GM12872 (cell line): Measurements from ENCODE around the gene KLHL30.

Experiments used
- TF ChIP-seq, protein P1 (sequence below): IDR thresholded peaks from 3 replicates; pipeline ENCODE4 v1.5.1; 2011; ENCODE audit warnings: low read depth, mild to moderate bottlenecking, low read length, moderate library complexity; ENCODE audit not compliant: insufficient read depth

Gene KLHL30

DNA sequence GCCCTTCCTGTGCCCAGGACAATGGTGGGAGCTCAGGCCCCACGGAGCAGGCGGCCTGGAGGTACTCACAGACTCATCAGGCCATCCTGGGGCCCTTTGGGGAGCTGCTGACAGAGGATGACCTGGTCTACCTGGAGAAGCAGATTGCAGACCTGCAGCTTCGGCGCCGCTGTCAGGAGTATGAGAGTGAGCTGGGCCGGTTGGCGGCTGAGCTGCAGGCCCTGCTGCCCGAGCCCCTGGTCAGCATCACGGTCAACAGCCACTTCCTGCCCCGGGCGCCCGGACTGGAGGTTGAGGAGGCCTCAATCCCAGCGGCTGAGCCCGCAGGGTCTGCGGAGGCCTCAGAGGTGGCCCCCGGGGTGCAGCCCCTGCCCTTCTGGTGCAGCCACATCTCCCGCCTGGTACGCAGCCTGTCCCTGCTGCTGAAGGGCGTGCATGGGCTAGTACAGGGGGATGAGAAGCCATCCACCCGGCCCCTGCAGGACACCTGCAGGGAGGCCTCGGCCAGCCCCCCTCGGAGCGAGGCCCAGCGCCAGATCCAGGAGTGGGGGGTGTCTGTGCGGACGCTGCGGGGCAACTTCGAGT lies 8.3 kb upstream of the KLHL30 start:
- TF ChIP-seq, protein P1, sequence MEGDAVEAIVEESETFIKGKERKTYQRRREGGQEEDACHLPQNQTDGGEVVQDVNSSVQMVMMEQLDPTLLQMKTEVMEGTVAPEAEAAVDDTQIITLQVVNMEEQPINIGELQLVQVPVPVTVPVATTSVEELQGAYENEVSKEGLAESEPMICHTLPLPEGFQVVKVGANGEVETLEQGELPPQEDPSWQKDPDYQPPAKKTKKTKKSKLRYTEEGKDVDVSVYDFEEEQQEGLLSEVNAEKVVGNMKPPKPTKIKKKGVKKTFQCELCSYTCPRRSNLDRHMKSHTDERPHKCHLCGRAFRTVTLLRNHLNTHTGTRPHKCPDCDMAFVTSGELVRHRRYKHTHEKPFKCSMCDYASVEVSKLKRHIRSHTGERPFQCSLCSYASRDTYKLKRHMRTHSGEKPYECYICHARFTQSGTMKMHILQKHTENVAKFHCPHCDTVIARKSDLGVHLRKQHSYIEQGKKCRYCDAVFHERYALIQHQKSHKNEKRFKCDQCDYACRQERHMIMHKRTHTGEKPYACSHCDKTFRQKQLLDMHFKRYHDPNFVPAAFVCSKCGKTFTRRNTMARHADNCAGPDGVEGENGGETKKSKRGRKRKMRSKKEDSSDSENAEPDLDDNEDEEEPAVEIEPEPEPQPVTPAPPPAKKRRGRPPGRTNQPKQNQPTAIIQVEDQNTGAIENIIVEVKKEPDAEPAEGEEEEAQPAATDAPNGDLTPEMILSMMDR: no peak

DNA sequence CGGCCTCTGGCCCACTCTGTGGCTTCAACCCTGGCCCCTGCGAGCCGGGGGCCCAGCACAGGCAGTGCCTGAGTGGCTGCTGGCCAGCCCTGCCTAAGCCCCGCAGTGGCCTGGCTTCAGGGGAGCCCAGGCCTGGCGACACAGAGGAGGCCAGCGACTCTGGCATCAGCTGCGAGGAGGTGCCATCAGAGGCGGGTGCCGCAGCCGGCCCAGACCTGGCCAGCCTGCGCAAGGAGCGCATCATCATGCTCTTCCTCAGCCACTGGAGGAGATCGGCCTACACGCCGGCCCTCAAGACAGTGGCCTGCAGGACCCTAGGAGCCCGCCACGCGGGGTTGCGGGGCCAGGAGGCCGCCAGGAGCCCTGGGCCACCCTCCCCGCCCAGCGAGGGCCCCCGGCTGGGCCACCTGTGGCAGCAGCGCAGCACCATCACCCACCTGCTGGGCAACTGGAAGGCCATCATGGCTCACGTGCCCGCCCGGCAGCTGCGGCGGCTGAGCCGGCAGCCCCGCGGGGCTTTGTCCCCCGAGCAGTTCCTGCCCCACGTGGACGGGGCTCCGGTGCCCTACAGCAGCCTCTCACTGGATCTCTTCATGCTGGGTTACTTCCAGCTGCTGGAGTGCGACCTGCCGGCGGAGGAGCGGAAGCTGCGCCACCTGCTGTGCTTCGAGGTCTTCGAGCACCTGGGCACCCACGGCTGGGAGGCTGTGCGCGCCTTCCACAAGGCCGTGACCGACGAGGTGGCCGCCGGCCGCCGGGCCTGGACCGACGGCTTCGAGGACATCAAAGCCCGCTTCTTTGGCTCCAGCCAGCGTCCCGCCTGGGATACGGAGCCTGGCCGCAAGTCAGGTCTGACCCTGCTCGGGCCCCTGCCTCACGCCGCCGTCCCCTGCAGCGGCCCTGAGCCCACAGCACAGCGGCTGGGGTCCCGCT lies 7.5 kb upstream of the KLHL30 start:
- TF ChIP-seq, protein P1: 0 out of 3 replicates have a peak, but pooled peaks have one; percentile 3

DNA sequence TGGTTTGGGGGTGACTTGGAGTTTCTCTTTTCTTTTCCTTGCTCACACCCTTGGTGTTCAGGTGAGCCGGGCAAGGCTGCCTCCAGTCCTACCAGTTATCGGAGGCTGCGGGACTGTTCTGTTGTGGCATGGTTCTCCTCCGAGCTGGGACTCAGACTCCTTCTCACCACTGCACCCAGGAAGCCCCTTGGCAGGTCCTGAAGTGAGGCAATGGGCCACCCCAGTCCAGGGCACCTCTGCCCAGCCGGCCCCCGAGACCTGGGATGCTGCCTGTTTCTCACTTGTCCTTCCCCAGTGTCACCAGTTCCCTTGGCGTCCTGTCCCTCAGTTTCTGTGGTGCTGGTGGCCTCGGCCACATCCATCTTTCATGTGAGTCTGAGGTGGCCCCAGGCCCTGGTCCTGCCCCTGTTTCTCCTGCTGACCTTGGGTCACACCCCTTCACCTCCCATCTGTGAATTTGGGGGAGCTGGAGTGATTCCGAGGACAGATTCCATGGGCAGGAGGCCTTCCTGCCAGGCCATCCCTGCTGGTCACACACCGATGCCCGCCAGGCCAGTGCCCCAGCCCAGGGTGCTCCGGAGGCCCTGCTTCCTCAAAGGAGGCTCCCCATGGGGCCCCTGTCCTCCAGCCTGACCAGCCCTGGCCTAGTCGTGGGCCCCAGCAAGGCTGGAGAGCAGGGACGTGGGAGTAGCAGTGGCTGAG lies 6.6 kb upstream of the KLHL30 start:
- TF ChIP-seq, protein P1: no peak

DNA sequence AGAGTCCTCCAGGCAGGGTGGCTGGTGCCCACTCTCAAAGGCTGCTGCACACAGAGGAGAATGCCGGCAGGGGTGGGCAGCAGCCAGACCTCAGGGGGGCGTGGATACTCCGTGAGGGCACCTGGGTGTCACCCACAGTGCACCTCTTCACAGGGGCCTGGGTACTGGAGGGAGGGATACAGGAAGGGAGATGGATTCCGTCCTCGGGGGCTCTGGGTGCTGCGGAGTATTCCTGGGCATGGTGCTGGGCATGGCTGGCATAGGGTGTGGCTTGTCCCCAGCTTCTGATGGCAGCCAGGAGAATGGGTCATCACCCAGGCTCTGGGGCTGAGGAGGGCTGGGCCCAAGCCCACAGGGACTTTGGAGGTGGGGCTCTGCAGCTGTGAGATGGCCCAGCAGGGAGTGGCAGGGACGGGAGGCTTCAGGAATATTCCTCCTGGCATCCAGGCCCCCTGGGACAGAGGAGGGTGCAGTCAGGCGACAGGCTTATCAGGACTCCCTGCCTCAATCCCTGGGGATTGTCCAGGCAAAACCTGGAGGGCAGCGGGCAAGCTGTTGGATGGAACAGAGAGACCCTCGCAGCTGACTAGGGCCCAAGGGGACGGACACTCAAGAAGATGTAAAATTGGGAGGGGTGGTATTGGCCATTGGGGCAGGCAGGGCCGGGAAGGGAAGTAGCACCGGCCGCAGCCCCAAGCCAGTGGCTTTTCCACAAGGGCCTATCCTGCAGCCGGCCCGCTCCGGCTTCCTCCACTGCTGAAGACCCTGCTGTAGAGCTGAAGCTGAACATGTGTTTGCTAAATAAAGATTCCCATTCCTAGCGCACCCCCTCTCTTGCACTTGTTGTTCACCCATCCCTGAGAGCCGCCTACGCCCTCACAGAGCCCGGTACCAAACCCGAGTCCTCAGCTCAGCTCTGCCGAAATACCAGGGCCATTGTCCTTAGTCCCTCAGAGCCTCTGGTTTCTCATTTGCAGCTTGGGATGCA lies 5.7 kb upstream of the KLHL30 start:
- TF ChIP-seq, protein P1: no peak

DNA sequence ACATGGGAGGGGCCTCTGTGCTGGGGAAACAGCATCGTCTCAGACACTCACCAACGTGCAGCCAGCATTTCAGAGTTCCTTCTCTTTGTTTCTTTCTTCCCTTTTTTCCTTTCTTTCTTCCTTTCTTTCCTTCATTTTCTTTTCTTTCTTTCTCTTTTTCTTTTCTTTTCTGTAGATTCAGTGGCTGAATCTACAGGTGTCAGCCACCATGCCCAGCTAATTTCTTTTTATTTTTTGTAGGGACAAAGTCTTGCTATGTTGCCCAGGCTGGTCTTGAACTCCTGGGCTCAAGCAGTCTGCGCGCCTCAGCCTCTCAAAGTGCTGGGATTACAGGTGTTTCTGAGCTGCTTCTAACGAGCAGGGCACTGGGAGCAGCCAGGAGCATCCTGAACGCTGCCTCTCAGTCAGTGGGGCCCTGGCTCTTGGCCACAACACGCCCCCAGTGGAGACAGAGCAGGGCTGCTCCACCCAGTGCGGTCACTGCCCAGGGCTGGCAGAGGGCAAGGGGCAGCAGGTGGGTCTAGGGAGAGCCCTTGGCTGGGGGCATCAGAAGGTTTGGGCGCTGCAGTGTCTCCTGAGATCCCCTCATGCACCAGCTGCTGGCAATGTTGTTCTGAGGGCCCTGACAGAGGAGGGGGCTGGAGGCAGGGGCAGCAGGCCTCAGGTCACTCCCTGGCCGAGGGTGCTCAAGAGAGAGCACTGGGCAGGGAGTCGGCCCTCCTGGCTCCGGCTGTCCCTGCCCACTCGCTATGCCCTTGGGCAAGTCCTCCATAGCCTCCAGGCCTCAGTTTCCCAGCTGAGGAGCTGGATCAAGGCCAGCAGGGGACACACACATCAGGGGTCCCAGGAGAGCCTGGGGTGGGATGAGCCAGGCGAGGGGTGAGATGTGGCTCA lies 4.7 kb upstream of the KLHL30 start:
- TF ChIP-seq, protein P1: no peak

DNA sequence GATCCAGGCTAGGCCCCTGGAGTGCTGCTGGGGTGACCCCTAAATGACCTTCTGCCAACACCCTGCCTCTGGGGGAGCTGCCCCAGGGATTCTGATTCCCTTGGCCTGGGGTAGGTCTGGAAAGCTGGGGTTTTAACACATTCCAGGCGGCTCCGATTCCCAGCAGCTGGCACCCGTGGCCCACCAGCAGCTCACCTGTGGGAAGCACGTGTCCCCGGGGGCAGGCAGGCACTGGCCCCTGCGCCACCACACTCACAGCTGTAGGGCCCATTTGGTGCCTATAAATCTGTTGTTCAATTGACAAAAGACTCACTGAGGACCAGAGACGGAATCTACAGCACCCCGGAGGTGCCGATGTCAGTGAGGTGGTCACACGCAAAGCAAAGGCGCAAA lies 4.1 kb upstream of the KLHL30 start:
- TF ChIP-seq, protein P1: no peak
